ENCODE measurements around the gene KHNYN.
A peak's percentile ranks its signal among the peaks of the same experiment; 100 is the strongest.

KHNYN gene

DNA sequence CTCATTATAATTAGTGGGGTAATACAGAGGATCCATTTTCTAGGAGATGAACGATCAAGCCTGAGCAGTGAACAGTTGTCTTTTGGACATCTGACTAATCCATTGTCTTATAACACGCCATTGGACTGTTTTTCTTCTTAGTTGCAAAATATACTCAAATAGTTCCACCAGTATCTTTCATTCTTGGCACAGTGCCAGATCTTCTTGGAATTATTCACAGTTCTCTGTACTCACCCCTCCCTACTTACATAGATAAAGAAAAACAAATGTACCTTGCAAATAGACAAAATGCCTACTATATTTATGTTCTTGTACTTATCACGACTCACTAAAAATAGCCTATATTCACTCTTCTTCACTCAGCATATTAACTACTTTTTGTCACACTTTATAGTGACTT is 4.0 kb upstream of the KHNYN start:
- peak; percentile 67 for DNase-seq

DNA sequence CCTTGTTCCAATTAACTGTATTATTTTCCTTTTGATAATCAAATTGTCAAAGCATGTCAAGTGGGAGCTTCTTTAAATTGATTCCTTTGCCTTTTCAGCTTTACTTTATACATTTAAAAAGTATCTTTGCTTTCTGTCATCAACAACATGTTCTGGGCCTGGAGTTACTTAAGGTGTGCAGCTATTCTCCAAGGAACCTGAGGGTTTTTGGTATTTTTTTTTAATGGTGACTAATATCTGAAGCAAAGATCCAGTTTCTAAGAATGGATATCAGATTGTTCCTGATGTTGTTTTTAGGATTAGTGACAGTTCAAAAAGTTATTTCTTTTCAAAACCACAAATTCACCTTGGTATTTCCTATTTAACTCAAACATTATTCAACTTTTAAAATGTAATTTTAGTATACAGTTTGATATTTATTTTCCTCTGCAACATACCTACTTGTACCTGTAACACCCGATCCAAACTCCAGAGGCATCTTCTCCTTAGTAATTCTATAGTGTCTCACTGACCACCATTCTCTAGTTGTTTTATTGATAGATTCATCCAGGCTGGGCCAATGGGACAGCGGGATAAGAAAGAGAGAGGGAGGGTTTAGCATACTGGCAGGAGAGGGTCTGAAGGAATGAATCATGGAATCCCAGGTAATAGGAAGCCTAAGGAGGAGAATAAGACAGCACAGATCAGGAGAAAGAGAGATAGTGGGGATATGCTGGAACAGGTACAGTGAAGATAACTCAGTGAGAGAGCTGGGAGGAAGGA is 3.4 kb upstream of the KHNYN start:
- DNase-seq: no peak

DNA sequence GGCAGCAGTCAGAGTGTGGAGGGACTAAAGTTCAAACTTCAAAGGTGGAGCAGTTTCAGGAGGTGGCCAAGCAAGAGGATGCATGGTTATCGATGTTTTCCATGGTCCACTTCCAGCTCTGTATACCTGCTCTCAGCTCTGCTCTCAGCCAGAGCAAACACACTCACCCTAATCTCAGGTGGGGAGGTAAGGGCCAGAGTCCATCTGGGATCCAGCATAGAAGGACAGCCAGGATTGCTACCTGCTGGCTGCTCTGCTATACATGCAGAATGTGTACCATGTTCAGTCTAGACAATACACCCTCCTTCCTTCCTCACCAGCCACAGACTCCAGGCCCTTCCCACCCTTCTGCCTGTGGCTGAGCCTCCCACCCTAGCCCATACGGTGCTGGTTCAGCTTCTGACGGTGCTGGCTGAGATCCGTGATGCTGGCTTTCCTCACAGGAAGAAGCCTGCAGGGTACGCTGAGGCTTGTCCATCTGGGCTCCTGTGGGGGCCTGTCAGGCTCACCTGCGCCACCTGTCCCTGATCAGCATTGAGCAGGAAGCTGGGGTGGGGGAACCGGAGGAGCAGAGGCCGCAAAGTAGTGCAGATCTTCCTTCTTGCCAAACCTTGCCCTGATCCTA is 2.7 kb upstream of the KHNYN start:
- DNase-seq: no peak

DNA sequence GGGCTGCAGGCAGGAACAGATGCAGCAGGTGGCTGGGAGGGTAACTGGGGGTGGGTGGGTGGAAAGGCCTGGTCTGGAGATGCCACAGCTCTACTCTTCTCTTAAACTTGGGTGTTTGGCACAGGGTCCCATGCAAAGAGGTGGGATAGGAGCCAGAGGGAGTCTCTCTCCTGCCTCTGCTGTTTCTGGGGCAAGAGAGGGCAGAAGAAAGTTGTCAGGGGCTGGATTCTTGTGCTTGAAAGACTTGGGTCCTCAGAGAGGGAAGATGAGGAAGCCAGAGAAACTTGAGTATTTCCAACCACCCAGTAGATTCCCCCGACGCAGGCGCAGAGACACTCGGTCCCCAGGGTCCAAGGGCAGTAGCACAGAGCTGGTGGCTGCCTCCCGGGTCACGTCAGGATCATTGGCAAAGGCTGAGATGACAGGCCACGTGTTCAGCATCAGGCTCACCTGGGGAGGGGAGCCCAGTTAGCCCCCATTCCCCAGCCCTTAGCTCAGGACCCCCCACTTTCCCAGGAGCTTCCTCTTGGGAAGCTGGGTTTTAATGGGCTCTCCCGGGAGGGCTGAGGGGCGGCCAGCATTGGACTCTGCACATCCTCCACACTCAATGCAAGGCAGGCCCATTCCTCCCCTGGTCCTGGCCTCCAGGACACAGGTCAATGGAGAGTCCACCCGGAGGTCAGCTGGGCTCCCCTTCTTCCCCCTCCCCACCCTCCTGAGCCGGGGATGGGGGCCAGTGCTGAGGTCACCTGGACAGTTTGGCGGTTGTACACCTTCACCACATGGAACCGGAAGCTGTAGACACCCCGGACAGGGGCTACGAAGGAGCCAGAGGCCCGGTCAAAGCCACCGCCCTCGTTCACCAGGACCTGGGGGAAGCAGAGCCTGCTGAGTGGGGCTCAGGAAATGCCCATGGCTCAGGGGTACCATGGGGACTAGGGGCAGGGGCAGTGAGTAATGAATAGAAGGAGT is 1.9 kb upstream of the KHNYN start:
- no peak for DNase-seq

DNA sequence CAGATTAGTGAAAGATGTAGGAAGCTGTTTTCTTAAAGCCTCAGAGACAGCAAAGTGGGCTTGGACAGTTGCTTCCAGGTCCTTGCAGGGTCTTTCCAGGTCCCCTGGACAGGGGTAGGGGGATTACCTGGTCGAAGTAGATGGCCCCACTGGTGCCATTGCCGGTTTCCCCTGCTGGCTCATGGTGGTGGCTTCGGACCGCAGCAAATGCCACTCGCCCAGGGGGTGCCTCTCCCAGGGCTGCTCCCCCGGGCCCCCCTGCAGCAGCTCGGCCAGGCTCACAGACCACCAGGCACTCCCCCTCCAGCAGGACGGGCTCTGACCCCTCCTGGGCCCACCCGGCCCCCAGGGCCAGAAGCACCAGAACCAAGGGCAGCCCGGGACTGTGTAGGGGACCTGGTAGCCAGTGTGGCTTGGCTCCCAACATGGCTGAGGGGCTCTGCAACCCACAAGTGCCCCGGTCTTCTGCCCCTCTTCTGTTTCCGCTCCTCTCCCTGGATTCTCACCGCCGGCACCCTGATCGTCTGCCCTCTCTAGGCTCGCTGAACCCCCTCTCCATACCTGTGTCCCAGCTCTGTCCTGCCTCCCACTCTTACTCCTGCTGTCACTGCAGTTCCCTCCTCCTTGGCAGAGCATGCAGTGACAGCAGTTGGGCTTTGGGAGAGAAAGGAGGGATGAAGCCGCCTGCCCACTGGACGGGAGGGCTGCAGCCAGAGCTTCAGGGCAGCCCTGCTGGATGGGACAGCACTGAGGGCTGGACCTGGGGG is 943 bp upstream of the KHNYN start:
- no peak for DNase-seq

DNA sequence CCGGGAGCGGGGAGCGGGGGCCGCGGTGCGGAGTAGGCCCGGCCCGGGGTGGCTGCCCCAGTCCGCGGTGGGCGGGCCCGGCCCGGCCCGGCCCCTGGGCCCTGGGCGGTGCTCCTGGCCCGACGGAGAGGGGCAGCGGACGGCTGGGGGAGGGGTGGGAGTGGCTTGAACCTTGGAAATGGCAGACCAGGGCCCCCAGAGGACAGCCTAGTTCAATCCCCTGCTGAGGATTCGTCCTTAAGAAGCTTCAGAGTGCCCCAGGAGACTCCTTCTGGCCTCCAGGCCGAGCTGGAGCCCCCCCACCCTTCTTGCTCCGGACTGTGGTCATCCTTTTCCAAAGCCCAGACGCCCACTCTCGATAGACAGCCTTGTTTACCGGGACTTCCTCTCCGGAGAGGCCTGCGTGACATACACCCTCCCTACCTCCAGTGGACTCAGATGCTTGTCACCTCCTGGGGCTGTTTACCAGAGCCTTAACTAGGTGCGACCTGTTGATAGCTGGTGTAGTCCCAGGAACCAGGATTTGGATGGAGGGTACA is 458 bp downstream of the KHNYN start:
- DNase-seq: peak; percentile 55

DNA sequence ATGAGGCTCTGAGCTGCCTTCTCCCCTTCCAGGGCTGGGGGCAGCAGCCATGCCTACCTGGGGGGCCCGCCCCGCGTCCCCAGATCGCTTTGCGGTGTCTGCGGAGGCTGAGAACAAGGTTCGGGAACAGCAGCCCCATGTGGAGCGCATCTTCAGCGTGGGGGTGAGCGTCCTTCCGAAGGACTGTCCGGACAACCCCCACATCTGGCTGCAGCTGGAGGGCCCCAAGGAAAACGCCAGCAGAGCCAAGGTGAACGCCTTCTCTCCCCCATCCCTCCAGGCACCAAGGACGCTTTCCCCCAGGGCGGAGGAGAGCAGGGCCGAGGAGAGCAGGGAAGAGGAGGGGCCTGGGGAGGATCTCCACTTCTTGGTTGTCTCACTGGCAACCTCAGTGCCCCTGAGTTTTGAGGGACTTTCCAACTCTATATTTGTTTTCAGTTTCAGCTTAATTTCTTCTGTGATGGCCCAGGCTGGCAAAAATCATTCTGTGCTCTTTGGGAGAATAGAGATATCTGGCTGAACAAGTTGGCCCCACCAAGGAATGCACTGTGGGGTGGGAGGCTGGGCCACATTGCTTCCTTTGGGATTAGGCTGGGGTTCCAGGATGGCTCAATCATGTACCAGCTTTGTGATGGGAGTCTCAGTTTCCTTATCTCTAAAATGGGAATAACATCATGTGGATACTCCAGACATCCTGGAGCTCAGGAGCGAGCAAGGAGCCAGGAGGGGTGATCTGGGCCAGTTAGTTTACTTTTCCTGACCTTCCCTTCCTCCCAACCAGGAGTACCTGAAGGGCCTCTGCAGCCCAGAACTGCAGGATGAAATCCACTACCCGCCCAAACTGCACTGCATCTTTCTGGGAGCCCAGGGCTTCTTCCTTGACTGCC is 1.2 kb downstream of the KHNYN start:
- peak; percentile 74 for DNase-seq

DNA sequence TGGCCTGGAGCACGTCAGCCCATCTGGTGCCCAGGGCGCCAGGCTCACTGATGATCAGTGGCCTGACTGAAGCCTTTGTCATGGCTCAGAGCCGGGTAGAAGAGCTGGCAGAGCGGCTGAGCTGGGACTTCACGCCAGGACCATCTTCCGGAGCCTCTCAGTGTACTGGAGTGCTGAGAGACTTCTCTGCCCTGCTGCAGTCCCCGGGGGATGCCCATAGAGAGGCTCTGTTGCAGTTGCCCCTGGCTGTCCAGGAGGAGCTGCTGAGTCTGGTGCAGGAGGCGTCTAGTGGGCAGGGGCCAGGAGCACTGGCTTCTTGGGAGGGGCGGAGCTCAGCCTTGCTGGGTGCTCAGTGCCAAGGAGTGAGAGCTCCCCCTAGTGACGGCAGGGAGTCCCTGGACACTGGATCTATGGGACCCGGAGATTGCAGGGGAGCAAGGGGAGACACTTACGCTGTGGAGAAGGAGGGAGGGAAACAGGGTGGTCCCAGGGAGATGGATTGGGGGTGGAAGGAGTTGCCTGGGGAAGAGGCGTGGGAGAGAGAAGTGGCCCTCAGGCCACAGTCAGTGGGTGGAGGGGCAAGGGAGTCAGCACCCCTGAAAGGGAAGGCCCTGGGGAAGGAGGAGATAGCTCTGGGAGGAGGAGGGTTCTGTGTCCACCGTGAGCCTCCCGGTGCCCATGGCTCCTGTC is 2.0 kb downstream of the KHNYN start:
- DNase-seq: peak; percentile 89

DNA sequence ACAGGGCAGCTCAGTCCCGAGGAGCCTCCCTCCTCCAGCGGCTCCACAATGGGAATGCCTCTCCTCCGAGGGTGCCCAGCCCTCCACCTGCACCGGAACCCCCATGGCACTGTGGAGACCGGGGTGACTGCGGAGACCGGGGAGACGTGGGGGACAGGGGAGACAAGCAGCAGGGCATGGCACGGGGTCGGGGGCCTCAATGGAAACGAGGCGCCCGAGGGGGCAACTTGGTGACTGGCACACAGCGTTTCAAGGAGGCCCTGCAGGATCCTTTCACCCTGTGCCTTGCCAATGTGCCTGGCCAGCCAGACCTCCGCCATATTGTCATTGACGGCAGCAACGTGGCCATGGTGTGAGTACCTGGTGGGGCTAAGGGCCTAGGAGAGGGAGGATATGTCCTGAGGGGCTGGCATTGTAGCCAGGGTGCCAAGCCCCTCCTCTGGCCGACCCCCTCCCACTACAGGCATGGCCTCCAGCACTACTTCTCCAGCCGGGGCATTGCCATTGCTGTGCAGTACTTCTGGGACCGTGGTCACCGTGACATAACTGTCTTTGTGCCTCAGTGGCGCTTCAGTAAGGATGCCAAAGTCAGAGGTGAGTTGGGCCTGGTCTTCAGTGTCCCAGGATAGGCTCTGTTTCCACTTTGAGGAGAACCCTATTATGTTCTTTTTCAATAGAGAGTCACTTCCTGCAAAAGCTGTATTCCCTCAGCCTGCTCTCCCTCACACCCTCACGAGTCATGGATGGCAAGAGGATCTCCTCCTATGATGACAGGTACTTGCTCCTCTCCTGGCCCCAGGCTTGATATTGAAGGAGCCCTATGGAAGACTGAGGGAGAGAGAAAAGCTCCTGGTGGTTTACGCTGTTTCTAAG is 2.7 kb downstream of the KHNYN start:
- DNase-seq: no peak

DNA sequence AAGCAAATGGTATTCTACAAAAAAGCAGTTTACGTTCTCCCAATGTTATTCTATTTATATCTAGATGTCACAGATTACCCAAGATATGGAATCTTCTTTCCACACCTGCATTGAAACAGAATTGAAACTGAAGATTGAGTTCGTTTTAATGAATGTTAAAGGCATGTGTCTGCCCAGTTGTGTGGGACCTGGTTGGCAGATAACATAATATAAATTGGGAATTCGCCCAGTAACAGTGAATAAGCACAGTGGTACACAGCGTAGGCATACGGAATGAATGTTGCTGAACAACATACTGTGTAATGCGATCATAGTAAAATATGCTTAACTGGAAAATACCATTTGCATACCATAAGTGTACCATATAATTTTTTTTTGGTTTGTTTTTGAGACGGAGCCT is 4.3 kb downstream of the KHNYN start:
- DNase-seq: no peak

DNA sequence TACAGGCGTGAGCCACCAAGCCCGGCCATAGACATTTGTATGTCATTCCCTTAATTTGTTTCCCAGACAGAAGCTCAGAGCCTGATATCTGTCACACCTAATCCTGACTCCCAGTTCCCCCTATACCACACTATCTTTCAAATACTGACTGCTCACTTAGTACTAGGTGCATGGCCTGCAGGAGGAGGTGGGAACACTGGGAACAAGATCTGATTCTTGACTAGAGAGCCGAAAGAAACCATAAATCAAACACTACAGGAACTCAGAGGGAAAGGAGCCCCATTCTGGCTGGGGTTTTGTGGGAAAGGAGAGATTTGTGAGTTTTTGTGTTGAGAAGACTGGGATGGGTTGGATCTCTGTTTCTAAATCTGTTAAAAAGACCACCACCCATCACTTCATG is 4.9 kb downstream of the KHNYN start:
- DNase-seq: no peak

DNA sequence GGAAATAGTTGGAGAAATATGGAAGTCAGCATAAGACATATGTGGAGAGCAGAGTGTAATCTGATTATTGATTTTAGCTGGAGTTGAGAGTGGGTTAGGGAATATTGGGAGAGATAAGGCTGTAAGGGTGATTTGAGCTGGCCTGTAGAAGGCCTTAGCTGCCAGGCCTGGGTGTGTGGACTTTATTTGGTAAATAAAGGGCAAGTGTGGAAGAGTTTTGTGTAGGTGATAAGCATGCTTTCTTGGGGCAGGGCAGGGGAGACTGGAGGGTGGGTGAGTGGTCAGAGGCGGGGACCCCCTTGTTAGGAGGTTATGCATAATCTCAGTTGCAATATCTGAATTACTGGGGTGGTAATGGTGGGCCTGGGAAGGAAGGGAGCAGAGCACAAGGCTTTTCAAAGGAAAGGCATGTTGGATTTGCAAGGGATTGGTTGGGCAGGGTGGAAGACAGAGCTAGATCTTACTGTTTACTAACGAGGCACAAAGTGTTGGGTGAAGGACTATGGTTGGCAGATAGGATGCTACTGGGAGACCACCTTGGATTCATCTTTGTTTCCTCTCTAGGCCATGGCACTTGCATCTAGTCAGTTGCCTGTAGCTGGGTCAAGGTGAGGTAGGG is 5.5 kb downstream of the KHNYN start:
- no peak for DNase-seq

DNA sequence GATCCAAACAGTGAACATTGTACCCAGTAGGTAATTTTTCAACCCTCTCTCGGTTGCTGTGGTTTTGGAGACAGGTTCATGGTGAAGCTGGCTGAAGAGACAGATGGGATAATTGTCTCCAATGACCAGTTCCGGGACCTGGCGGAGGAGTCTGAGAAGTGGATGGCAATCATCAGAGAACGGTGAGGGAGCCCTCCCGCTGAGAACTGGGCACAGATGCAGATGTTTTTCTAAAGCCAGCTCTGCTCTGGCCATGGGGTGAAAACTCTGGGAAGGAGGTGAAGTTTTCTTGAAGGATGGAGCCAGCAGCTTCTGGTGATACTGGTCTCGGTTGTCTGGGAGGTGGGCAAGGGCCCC is 6.2 kb downstream of the KHNYN start:
- DNase-seq: no peak

DNA sequence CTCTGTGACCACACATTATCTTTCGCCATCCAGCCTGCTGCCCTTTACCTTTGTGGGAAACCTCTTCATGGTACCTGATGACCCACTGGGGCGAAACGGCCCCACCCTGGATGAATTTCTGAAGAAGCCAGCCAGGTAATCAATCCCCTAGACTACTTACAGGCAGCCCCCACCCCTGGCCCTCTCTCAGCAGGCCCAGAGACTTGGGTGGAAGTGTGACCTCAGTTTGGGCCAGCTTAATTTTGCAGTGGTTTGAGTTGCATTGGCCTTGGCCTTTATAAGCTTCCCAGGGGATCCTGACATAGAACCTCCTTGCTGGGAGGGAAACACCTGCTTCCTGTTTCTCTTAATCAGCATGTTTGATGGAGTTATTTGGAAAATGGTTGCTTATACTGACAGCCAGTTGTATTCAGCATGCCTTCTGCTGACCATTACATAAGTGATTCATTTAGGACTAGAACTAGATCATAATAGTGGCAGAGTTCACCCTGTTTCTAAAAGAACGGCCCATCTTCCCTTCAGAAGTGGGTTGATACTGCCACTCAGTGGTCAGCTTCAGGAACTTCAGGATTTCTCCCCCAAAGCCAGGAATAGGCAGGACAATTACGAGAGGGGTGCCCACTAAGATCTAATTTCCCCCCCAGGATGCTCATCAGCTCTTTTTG is 6.7 kb downstream of the KHNYN start:
- peak; percentile 58 for DNase-seq

DNA sequence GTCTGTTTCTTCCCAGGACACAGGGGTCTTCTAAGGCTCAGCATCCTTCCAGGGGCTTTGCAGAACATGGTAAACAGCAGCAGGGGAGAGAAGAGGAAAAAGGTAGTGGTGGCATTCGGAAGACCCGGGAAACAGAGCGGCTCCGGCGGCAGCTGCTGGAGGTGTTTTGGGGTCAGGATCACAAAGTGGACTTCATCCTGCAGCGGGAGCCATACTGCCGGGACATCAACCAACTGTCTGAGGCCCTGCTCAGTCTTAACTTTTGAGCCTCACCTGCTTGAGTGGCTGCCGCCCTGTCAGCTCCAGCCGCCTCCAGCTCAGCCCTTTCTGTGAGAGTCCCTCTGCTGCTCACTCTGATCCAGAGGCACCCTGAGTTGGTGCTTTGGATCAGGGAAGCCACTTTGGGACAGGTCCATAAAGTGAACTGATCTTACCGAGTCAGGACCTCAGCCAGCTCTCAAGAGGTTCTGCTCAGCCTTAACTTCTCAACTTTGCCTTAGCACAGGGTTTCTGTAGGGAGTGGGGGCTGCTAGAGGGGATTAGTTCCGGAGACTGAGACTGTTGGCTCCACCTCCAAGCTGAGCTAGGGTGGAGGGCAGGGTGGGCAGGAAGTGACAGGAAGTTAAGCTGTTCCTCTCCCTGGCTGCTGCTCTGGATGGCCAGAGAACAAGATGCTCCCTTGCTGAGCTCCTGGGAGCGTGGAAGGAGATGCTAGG is 7.4 kb downstream of the KHNYN start:
- DNase-seq: no peak

DNA sequence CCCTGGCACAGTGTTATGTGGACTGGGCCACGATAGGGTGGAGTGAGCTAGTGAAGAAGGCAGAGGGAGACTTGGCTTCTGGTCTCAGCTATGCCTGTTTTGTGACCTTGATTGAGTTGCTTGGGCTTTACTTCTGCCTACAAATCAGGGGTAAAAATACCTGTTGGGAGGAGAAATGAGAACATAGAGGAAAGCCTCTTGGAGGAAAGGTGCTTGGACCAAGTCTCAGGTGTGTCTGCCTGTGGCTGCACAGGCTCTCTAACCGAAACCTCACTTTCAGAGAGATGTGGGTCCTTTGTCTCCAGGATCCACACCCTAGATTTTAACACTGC is 7.9 kb downstream of the KHNYN start:
- no peak for DNase-seq

DNA sequence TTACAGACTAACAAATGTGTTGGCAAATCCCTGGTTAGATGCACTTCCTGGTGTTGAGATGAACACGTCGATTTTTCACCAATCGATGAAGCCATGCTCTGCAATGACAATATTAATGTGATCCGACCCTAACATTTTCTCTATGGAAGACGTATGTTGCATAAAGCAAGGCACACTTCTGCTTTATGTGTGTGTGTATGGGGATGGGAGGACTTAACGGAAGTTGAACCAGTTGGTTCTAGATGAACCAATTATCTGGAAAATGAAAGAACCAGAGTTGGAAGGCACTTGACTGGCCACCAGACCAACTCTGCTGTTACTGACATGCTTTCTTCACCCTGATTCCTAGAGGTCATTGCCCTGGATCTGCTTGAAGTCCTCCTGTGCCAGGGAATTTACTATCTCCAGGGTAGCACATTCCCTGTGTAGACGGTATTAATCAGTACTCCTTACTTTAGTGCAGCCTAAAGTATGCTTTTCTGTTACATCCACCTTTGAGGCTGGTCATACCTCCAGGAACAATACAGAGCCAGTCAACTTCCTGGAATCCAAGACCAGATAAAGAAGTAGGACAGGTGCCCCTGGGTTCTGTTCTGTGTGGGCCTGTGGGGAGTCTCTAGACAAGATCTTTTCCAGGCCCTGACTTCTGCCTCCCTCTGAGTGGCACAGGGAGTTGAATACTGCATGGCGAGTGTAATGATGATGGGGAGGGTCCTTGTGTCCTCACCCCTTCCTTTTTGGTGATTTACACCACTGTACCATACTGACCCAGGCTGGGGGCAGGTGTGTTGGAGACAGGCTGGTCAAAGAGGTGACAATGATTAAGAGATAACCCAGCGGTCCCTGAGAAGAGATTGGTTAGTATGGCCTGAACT is 8.7 kb downstream of the KHNYN start:
- DNase-seq: no peak

Data from CD4-positive, alpha-beta T cell treated with Interleukin-4 for 4 hours (primary cell).